GM12878 (cell line): ENCODE data around the gene ERP27. TPM values are rescaled to one million over a fixed set of nuclear protein-coding genes. Genes with fewer than 3 reads are reported as not detected.

Source experiments
- ATAC-seq: fragments of 200-7000 bp; cut with Tn5 transposase; 3 replicates; pipeline ENCODE4 v1.9.1; 2020; ENCODE audit warnings: mild to moderate bottlenecking, moderate library complexity
- BruUV-seq: library from RNA; stranded (reverse); fragments of 400-500 nt; replicated peaks from 2 replicates; lab custom pipeline; 2021; lab: Mats Ljungman, UMichigan
- CTCF ChIA-PET: fragments of 300-600 bp; sonication (Branson Sonifier 250); formaldehyde crosslinking; extraction: SDS; loops from one replicate; lab custom pipeline; 2021; ENCODE audit warnings: inconsistent platforms; lab: Yijun Ruan, JAX
- POLR2A ChIA-PET: fragments of 350-600 bp; formaldehyde crosslinking; extraction: SDS; loops from one replicate; lab custom pipeline; 2021; ENCODE audit warnings: inconsistent platforms; lab: Charles Lee
- RAD21 ChIA-PET: fragments of 300-600 bp; sonication (Branson Sonifier 250); formaldehyde crosslinking; loops from one replicate; lab custom pipeline; 2023; ENCODE audit warnings: antibody characterized with exemption; ENCODE audit not compliant: unreplicated experiment; lab: Charles Lee
- SMC1A ChIA-PET: fragments of 300-600 bp; sonication (Branson Sonifier 250); formaldehyde crosslinking; loops from one replicate; lab custom pipeline; 2023; ENCODE audit not compliant: unreplicated experiment, uncharacterized antibody; lab: Charles Lee
- DNase-seq: peaks from one replicate; pipeline ENCODE4 v3.0.0-alpha.2; 2011; ENCODE audit warnings: low read depth, low spot score
- FAIRE-seq: peaks from 3 replicates; lab custom pipeline; 2011; peaks lifted over from hg19 to GRCh38; lab: Jason Lieb, UNC
- H2AFZ ChIP-seq: 2 replicates; pipeline ENCODE4 v1.6.0; 2011; ENCODE audit warnings: low read depth, low read length, control low read depth; ENCODE audit not compliant: control insufficient read depth
- H3K27ac ChIP-seq: 2 replicates; pipeline ENCODE4 v1.5.1; 2011; ENCODE audit warnings: control low read depth; ENCODE audit not compliant: control insufficient read depth, insufficient read depth
- H3K27me3 ChIP-seq, 2 experiments: replicated peaks in 1 of 2; 2 replicates each; pipeline versions ENCODE4 v1.6.0 to v1.6.1; 2011; ENCODE audit warnings: low read length in 1 of 2; ENCODE audit not compliant: control insufficient read depth in 2 of 2, insufficient read depth in 2 of 2
- H3K36me3 ChIP-seq, 2 experiments: 2 replicates each; pipeline ENCODE4 v1.5.1; 2011; ENCODE audit warnings: low read length in 1 of 2; ENCODE audit not compliant: control insufficient read depth in 2 of 2, insufficient read depth in 2 of 2
- H3K4me1 ChIP-seq: 2 replicates; pipeline ENCODE4 v1.6.1; 2011; ENCODE audit warnings: mild to moderate bottlenecking, low read length, moderate library complexity, mixed read lengths; ENCODE audit not compliant: control insufficient read depth, insufficient read depth
- H3K4me2 ChIP-seq: 2 replicates; pipeline ENCODE4 v1.6.0; 2011; ENCODE audit warnings: control low read depth; ENCODE audit not compliant: control insufficient read depth, insufficient read depth
- H3K4me3 ChIP-seq: fragments of 200-600 bp; sonication (generic); 2 replicates; pipeline ENCODE4 v1.5.1; 2016
- H3K79me2 ChIP-seq: 2 replicates; pipeline ENCODE4 v1.6.0; 2011; ENCODE audit warnings: low read length; ENCODE audit not compliant: control insufficient read depth, insufficient read depth
- H3K9ac ChIP-seq: 2 replicates; pipeline ENCODE4 v1.8.0; 2011; ENCODE audit warnings: low read length, control low read depth, mixed read lengths; ENCODE audit not compliant: control insufficient read depth, insufficient read depth
- H3K9me3 ChIP-seq: replicated peaks from 3 replicates; pipeline ENCODE4 v1.5.1; 2011; ENCODE audit warnings: mild to moderate bottlenecking, low read length; ENCODE audit not compliant: control insufficient read depth, insufficient read depth
- H4K20me1 ChIP-seq: 2 replicates; pipeline ENCODE4 v1.6.0; 2011; ENCODE audit not compliant: control insufficient read depth, insufficient read depth
- BCL3 ChIP-seq: IDR thresholded peaks from 2 replicates; pipeline ENCODE4 v1.6.1; 2011; ENCODE audit warnings: borderline replicate concordance, low read depth, mild to moderate bottlenecking, moderate library complexity, low read length; ENCODE audit not compliant: insufficient read depth, poor library complexity, severe bottlenecking
- DPF2 ChIP-seq: fragments of 450-650 bp; IDR thresholded peaks from 2 replicates; pipeline ENCODE4 v1.6.1; 2017; ENCODE audit warnings: mild to moderate bottlenecking
- E2F4 ChIP-seq: IDR thresholded peaks from 2 replicates; pipeline ENCODE4 v1.6.1; 2012; ENCODE audit warnings: low read depth, low read length, improper control_type of control experiment
- EED ChIP-seq: sonication (generic); IDR thresholded peaks from 2 replicates; pipeline ENCODE4 v1.6.1; 2016; ENCODE audit warnings: antibody characterized with exemption, low read depth
- IKZF1 ChIP-seq: fragments of 450-650 bp; conservative IDR thresholded peaks from 2 replicates; pipeline ENCODE4 v1.6.1; 2017; ENCODE audit warnings: antibody characterized with exemption, mild to moderate bottlenecking
- IKZF2 ChIP-seq, 2 experiments: fragments of 450-650 bp; IDR thresholded peaks; 2 replicates each; pipeline ENCODE4 v1.6.1; 2017; ENCODE audit warnings: mild to moderate bottlenecking in 2 of 2, moderate library complexity in 2 of 2
- MTA2 ChIP-seq: fragments of 450-650 bp; IDR thresholded peaks from 2 replicates; pipeline ENCODE4 v1.6.1; 2016; ENCODE audit warnings: low read depth, mild to moderate bottlenecking, moderate library complexity
- NFIC ChIP-seq: IDR thresholded peaks from 2 replicates; pipeline ENCODE4 v1.6.1; 2012; ENCODE audit warnings: low read depth, mild to moderate bottlenecking, inconsistent platforms, low read length, moderate library complexity
- NR2F1 ChIP-seq: fragments of 450-650 bp; conservative IDR thresholded peaks from 2 replicates; pipeline ENCODE4 v1.6.1; 2017; ENCODE audit warnings: mild to moderate bottlenecking
- PAX5 ChIP-seq: IDR thresholded peaks from 2 replicates; pipeline ENCODE4 v1.6.1; 2011; ENCODE audit warnings: low read depth, low read length, borderline replicate concordance
- PAX8 ChIP-seq: fragments of 450-650 bp; IDR thresholded peaks from 2 replicates; pipeline ENCODE4 v1.6.1; 2017; ENCODE audit warnings: mild to moderate bottlenecking, moderate library complexity
- POLR2AphosphoS2 ChIP-seq: IDR thresholded peaks from 2 replicates; pipeline ENCODE4 v1.6.1; 2011; ENCODE audit warnings: low read depth, mild to moderate bottlenecking, low read length, improper control_type of control experiment, moderate library complexity
- RELB ChIP-seq: fragments of 450-650 bp; IDR thresholded peaks from 2 replicates; pipeline ENCODE4 v1.6.1; 2017; ENCODE audit warnings: low read depth, mild to moderate bottlenecking, moderate library complexity
- RUNX3 ChIP-seq: IDR thresholded peaks from 2 replicates; pipeline ENCODE4 v1.6.1; 2012; ENCODE audit warnings: low read length, inconsistent platforms
- SMC3 ChIP-seq: IDR thresholded peaks from 2 replicates; pipeline ENCODE4 v1.6.1; 2011; ENCODE audit warnings: low read length, improper control_type of control experiment, borderline replicate concordance
- STAT1 ChIP-seq: fragments of 450-650 bp; conservative IDR thresholded peaks from 2 replicates; pipeline ENCODE4 v1.6.1; 2014; ENCODE audit warnings: antibody characterized with exemption, mild to moderate bottlenecking
- TAF1 ChIP-seq: IDR thresholded peaks from 2 replicates; pipeline ENCODE4 v1.6.1; 2011; ENCODE audit warnings: mild to moderate bottlenecking, low read depth, low read length, borderline replicate concordance
- TARDBP ChIP-seq: IDR thresholded peaks from 2 replicates; pipeline ENCODE4 v1.6.1; 2016; ENCODE audit warnings: borderline replicate concordance
- TCF12 ChIP-seq: IDR thresholded peaks from 2 replicates; pipeline ENCODE4 v1.6.1; 2011; ENCODE audit warnings: low read depth, mild to moderate bottlenecking, low read length
- USF2 ChIP-seq: IDR thresholded peaks from 2 replicates; pipeline ENCODE4 v1.6.1; 2011; ENCODE audit warnings: low read depth, low read length, improper control_type of control experiment, borderline replicate concordance
- WRNIP1 ChIP-seq: IDR thresholded peaks from 2 replicates; pipeline ENCODE4 v1.6.1; 2011; ENCODE audit warnings: low read depth, low read length, improper control_type of control experiment, borderline replicate concordance
- WGBS: methylation state at CpG from one replicate; pipeline ENCODE4 v1.1.6; 2016; ENCODE audit warnings: low lambda C conversion rate; ENCODE audit not compliant: insufficient replicate concordance, insufficient coverage; ENCODE audit errors: missing lambda C conversion rate; 5-methylcytosine and 5-hydroxymethylcytosine counted together
- in situ Hi-C: fragments of 300-500 bp; cut with MboI; formaldehyde crosslinking; loops from 9 replicates; pipeline ENCODE4 v1.14.3; 2018; ENCODE audit warnings: mixed read lengths
- intact Hi-C: fragments of 100-400 bp; cut with micrococcal nuclease; formaldehyde crosslinking; loops from one replicate; pipeline ENCODE4 v1.14.2; 2022; ENCODE audit not compliant: unreplicated experiment
- polyA plus RNA-seq, 11 experiments: library from polyadenylated mRNA; depleted of rRNA in 4 of 11; unstranded in 6 of 11; stranded (reverse) in 5 of 11; fragments of >200 nt; fragmentation: Nextera tagmentation in 4 of 11; fragmentation: Illumina TruSeq in 1 of 11; extraction: Ambion mirVana in 4 of 11; extraction: Trizol in 1 of 11; gene quantifications; 1 replicate in 1 of 11; 2 replicates in 10 of 11; pipeline versions ENCODE4 v1.2.1 to v1.2.3, GENCODE V29; 2011 to 2016; ENCODE audit warnings: inconsistent platforms in 2 of 11, missing spikeins in 2 of 11, low read depth in 1 of 11
- total RNA-seq, 4 experiments: library from RNA; depleted of rRNA in 3 of 4; stranded (reverse); fragments of >200 nt in 3 of 4; fragmentation: Illumina TruSeq in 1 of 4; extraction: Trizol in 1 of 4; gene quantifications; 2 replicates each; pipeline versions ENCODE4 v1.2.1 to v1.2.3, GENCODE V29; 2013 to 2021

The ERP27 gene
- total and polyA plus RNA-seq, 10 of the 15 experiments (the other 5 are each of a cell fraction or from before 2014, with no cell fraction given): 0.91 to 2.4 (median 1.4) TPM

- Histone ChIP-seq H3K4me2 (no peak overlapping the region), H3K27me3 (no peaks in the 10 kb centered on the region), H3K36me3 (no peaks in the 10 kb centered on the region), H3K9me3 (no peaks in the 10 kb centered on the region; the same call in 2 of the 3 replicates), H3K4me1 (peaks cover 11% of the 10 kb centered on the region), H3K4me3 (no peak overlapping the region), H2AFZ (no peak overlapping the region), H3K9ac (no peak overlapping the region), H4K20me1 (no peaks in the 10 kb centered on the region), H3K79me2 (no peaks in the 10 kb centered on the region), H3K27ac (no peak overlapping the region)
- WGBS: 88% methylated on average over 2 of the region's 2 CpGs
- intact Hi-C loops: no loop called here
- POLR2A ChIA-PET: interaction anchor here (1.2 kb wide), 1 partner anchor 13 kb away, joined by 3 read pairs; no protein-coding TSS in a partner anchor
- SMC1A ChIA-PET: interaction anchor here (0.8 to 2.7 kb wide), 8 partner anchors 9 to 43 kb away, joined by 3 to 14 read pairs (median 4); partner anchors contain the start of genes ARHGDIB and ERP27
- no TSS peak for BruUV-seq
- DNase-seq (no peak), FAIRE-seq (no peak), ATAC-seq (peak; percentile 81)
- in situ Hi-C loops: loop anchor here (10.0 kb wide), 1 partner anchor 356 kb away; no protein-coding TSS in a partner anchor
- CTCF ChIA-PET: interaction anchor here (1.1 to 1.4 kb wide), 5 partner anchors 19 to 176 kb away, joined by 3 to 6 read pairs (median 3); partner anchors contain the start of gene ERP27
- RAD21 ChIA-PET: interaction anchor here (1.1 to 1.4 kb wide), 5 partner anchors 9 to 171 kb away, joined by 3 read pairs; no protein-coding TSS in a partner anchor
- TF ChIP-seq NFIC: 0 out of 2 replicates have a peak, but pooled peaks have one; percentile 61
- no peak for TF ChIP-seq SMC3
- no peak for TF ChIP-seq TAF1
- TF ChIP-seq USF2: no peak
- TF ChIP-seq RUNX3: peak; percentile 86
- TF ChIP-seq NR2F1: 0 out of 2 replicates have a peak, but pooled peaks have one; percentile 18
- TF ChIP-seq TARDBP: no peak
- peak; percentile 48; the same call in 1 of the 2 replicates for TF ChIP-seq MTA2
- TF ChIP-seq RELB: peak; percentile 41; the same call in 1 of the 2 replicates
- peak; percentile 22; the same call in 1 of the 2 replicates for TF ChIP-seq PAX5
- TF ChIP-seq DPF2: 0 out of 2 replicates have a peak, but pooled peaks have one; percentile 23
- no peak for TF ChIP-seq STAT1
- TF ChIP-seq BCL3: no peak
- no peak for TF ChIP-seq WRNIP1
- no peak for TF ChIP-seq POLR2AphosphoS2
- peak; percentile 63 for TF ChIP-seq IKZF1
- no peak for TF ChIP-seq PAX8
- TF ChIP-seq E2F4: no peak
- peak; percentile 58; the same call in 1 of the 2 replicates for TF ChIP-seq TCF12
- peak; percentile 49 to 73; a peak in 3 of 4 replicates for TF ChIP-seq IKZF2 (IDR thresholded peaks at IDR 0.05)
- peak; percentile 40; the same call in 1 of the 2 replicates for TF ChIP-seq EED
Measured at GRCh38 chr12:14981049-14981448, 42.7 kb upstream of the ERP27 start.
